ENCODE results near the gene ODR4.

- TF ChIP-seq EP300 (IDR thresholded peaks at IDR 0.05) (no peak), CTCF (IDR thresholded peaks at IDR 0.05) (no peak)
Observed at GRCh38 chr1:186403632-186404031, 28.0 kb downstream of the ODR4 start.

Measured in sigmoid colon (tissue), 4 donors.